ENCODE results near the gene STK39. TPM values are rescaled to one million over a fixed set of nuclear protein-coding genes. Genes with fewer than 3 reads are reported as not detected.

Gene STK39
- total and polyA plus RNA-seq, 2 of the 4 experiments (the other 2 are of a cell fraction): 11.8 to 16.4 TPM

DNA sequence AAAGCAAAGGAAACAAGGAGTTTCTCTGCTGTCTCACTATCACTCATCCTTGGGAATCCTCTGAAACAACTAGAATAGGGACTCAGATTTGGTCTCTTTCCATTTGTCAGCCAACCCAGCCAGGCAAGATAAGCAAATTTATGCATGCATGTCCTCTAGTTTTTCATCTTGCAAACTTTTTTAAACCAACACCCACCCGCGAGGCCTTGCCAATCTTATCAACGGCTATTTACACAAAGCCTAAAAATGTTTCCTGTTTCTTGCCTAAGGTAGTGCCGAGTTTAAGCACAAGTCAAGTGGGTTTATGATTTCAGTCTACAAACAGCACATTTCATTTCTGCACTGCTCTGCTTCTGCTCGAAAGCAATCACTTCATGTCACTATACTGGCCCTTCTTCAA is 240.9 kb downstream of the STK39 start:
- H3K4me3 ChIP-seq (ENCODE audit: insufficient read depth, low read depth, low read length): no peak overlapping the region
- TF ChIP-seq CEBPB (IDR thresholded peaks at IDR 0.05; ENCODE audit: low read depth, low read length) (no peak), POLR2A (IDR thresholded peaks at IDR 0.05; ENCODE audit: low read depth, low read length) (no peak), RAD21 (IDR thresholded peaks at IDR 0.05; ENCODE audit: low read length) (no peak), RFX5 (IDR thresholded peaks at IDR 0.05; ENCODE audit: low read depth, low read length) (no peak), CHD1 (IDR thresholded peaks at IDR 0.05; ENCODE audit: low read depth, low read length) (no peak), MAZ (IDR thresholded peaks at IDR 0.05; ENCODE audit: borderline replicate concordance, low read depth, low read length) (no peak), FOS (IDR thresholded peaks at IDR 0.05; ENCODE audit: low read depth, low read length) (no peak), MAFK (IDR thresholded peaks at IDR 0.05; ENCODE audit: low read depth, low read length) (no peak), BHLHE40 (IDR thresholded peaks at IDR 0.05; ENCODE audit: low read depth, low read length) (no peak), MXI1 (IDR thresholded peaks at IDR 0.05; ENCODE audit: borderline replicate concordance, low read depth, low read length) (no peak), ELK1 (IDR thresholded peaks at IDR 0.05; ENCODE audit: borderline replicate concordance, low read depth, low read length) (no peak), RCOR1 (IDR thresholded peaks at IDR 0.05; ENCODE audit: insufficient replicate concordance, low read length) (no peak), SMC3 (IDR thresholded peaks at IDR 0.05; ENCODE audit: low read depth, low read length) (no peak), NFE2L2 (IDR thresholded peaks at IDR 0.05; ENCODE audit: low read depth, low read length) (no peak)
- TF ChIP-seq, protein P1, sequence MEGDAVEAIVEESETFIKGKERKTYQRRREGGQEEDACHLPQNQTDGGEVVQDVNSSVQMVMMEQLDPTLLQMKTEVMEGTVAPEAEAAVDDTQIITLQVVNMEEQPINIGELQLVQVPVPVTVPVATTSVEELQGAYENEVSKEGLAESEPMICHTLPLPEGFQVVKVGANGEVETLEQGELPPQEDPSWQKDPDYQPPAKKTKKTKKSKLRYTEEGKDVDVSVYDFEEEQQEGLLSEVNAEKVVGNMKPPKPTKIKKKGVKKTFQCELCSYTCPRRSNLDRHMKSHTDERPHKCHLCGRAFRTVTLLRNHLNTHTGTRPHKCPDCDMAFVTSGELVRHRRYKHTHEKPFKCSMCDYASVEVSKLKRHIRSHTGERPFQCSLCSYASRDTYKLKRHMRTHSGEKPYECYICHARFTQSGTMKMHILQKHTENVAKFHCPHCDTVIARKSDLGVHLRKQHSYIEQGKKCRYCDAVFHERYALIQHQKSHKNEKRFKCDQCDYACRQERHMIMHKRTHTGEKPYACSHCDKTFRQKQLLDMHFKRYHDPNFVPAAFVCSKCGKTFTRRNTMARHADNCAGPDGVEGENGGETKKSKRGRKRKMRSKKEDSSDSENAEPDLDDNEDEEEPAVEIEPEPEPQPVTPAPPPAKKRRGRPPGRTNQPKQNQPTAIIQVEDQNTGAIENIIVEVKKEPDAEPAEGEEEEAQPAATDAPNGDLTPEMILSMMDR (conservative IDR thresholded peaks at IDR 0.05; ENCODE audit: low read depth, low read length): no peak
- TF ChIP-seq, protein P2, sequence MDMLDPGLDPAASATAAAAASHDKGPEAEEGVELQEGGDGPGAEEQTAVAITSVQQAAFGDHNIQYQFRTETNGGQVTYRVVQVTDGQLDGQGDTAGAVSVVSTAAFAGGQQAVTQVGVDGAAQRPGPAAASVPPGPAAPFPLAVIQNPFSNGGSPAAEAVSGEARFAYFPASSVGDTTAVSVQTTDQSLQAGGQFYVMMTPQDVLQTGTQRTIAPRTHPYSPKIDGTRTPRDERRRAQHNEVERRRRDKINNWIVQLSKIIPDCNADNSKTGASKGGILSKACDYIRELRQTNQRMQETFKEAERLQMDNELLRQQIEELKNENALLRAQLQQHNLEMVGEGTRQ (IDR thresholded peaks at IDR 0.05; ENCODE audit: low read depth, low read length): no peak
- ATAC-seq (ENCODE audit: low read depth) (no peak; the same call in 1 of the 2 replicates), DNase-seq (no peak)
- no peak overlapping the region for H2BK120ac ChIP-seq (ENCODE audit: low read depth, low read length)
- H4K91ac ChIP-seq (ENCODE audit: insufficient read depth, low read depth, low read length): no peak overlapping the region
- H2BK20ac ChIP-seq (ENCODE audit: low read depth, low read length): no peak overlapping the region
- H3K79me1 ChIP-seq (ENCODE audit: low read depth in 1 of 2, low read length in 2 of 2): peaks cover 0 to 8% of the 10 kb centered on the region in 2 experiments; a peak in 2 of 4 replicates
- H3K4me2 ChIP-seq (ENCODE audit: low read depth, low read length): peak overlapping the region; percentile 73
- H3K18ac ChIP-seq (ENCODE audit: low read depth, low read length): peak overlapping the region; percentile 17; the same call in 1 of the 2 replicates
- no peak overlapping the region for H2AK5ac ChIP-seq (ENCODE audit: low read depth, low read length)
- peak overlapping the region; percentile 48; the same call in 1 of the 2 replicates for H4K5ac ChIP-seq (ENCODE audit: low read depth, low read length)
- no peaks in the 10 kb centered on the region for H3K9me3 ChIP-seq (ENCODE audit: control insufficient read depth, insufficient read depth, low read length)
- no peaks in the 10 kb centered on the region for H3K27me3 ChIP-seq (ENCODE audit: control insufficient read depth, insufficient read depth, low read length)
- H2AFZ ChIP-seq (replicated peaks; ENCODE audit: low read length, poor library complexity): no peak overlapping the region
- H3K9me1 ChIP-seq (ENCODE audit: insufficient read depth, low read length): peaks cover 2% of the 10 kb centered on the region; the same call in 1 of the 2 replicates
- H2BK5ac ChIP-seq (ENCODE audit: low read depth, low read length, poor library complexity, severe bottlenecking): no peak overlapping the region
- no peaks in the 10 kb centered on the region for H4K20me1 ChIP-seq (ENCODE audit: insufficient read depth, low read length)
- peak overlapping the region; percentile 58; the same call in 1 of the 2 replicates for H3K27ac ChIP-seq (ENCODE audit: insufficient read depth, low read length)
- H4K8ac ChIP-seq (ENCODE audit: low read depth in 2 of 2, low read length in 2 of 2): no peak overlapping the region
- peaks cover 10% of the 10 kb centered on the region; the same call in 1 of the 2 replicates for H3K36me3 ChIP-seq (ENCODE audit: control insufficient read depth, insufficient read depth, low read length)
- no peak overlapping the region for H3K56ac ChIP-seq (ENCODE audit: extremely low read depth, insufficient read depth, low read length)
- WGBS, 2 experiments (ENCODE audit: extremely low coverage in 2 of 2, insufficient read length in 1 of 2): no CpG with 5 or more reads among the region's 5 CpGs
- POLR2A ChIA-PET (ENCODE audit: unreplicated experiment): no interaction called here
- no TSS peak for BruUV-seq (replicated peaks)
- no peak overlapping the region for H2BK15ac ChIP-seq (ENCODE audit: low read depth, low read length)
- intact Hi-C loops (cut with micrococcal nuclease) (no loop called here), dilution Hi-C loops (cut with HindIII; ENCODE audit: low sequenced_read_pairs, unreplicated experiment) (no loop called here), in situ Hi-C loops (cut with MboI; ENCODE audit: low sequenced_read_pairs) (no loop called here)
- no peak overlapping the region for H3K9ac ChIP-seq (ENCODE audit: low read depth, low read length)
- peaks cover 4% of the 10 kb centered on the region for H3K4me1 ChIP-seq (ENCODE audit: control insufficient read depth, insufficient read depth, low read length)
- H3K14ac ChIP-seq (replicated peaks; ENCODE audit: low read depth, low read length): no peak overlapping the region
- CTCF ChIA-PET: no interaction called here
- H3K23ac ChIP-seq (ENCODE audit: low read depth, low read length): no peak overlapping the region
- no peak overlapping the region for H3K4ac ChIP-seq (ENCODE audit: low read depth, low read length)
- H2AK9ac ChIP-seq (replicated peaks; ENCODE audit: low read depth, low read length, poor library complexity): no peak overlapping the region
